NK-92 treated with Interleukin-12 subunit alpha and Interleukin-12 subunit beta, amount 100 ng/mL, for 24 hours (cell line): ENCODE data around the gene PATE4.
"Not testable (repeated sequence)": the region's sequence is repeated elsewhere in the genome, so short reads cannot be mapped to it uniquely, and the experiment has no call there.

Experiments used
- DNase-seq: peaks from one replicate; lab custom pipeline; 2025; lab: John Stamatoyannopoulos, UW

PATE4 gene

DNA sequence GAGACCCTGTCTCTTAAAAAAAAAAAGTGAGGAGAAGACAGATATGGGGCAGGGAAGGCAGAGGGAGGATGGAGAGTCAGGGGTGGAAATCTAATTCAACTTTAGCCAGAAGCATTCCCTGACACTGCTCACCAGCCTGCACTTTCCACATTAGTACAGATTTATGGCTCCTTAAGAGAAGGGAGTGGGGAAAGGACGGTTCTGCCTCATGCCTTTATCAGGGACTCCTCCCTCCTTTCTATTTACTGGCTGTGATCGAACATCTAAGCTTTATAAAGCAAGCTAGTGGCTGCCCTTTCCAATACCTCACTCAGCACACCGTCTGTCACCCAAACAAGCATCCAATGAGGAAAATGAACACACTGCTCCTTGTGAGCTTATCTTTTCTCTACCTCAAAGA, at the start of gene PATE4:
Gene PATE4, plus strand, starts transcription at position 301 of the 400 bp plus-strand sequence. Its CDS starts 44 bp downstream, at position 345.
- DNase-seq, result no peak

DNA sequence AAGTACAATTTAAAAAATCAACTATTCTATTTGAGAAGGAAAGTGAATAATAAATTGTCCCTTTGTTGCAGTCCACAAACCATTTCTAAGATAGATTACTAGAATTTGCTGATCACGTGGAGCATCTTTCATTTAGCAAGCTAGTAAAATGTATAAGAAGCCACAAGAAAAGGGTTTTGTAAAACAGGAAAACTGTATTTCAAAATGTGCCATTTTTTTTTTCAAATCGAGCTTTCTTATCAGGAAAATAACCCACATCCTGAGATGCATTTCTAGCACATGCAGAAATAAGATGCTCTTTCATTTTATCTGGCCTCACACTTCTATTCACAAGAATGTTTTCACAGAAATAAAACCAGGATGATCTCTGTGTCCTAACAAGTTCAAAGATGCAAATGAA, 48.4 kb upstream of the PATE4 start:
- no peak for DNase-seq

- no peak for DNase-seq
These were observed 45.3 kb upstream of the PATE4 start, which contains the start of gene PATE3 for GRCh38 chr11:125787827-125788226. TSS of gene PATE3 (plus strand) at chr11:125788127. CDS start at chr11:125788152, 25 bp downstream.

DNA sequence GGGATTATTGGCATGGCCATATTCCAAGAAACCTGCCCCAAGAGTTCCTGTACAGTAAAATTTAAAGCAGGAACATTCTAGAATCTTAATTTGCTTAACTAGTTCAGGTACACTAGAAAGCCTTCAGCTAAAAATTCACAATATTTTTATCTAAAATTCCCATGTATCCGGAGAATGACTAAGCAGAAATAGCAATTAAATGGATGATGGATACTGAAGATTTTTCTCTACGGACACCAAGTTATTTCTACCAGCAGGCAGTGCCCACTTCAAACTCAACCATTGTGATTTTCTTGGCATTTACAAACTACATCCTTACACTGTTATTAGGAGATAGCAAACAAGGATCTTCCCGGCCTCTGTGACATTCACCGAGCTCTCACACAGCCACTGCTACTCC, 42.3 kb upstream of the PATE4 start:
- DNase-seq, result no peak

DNA sequence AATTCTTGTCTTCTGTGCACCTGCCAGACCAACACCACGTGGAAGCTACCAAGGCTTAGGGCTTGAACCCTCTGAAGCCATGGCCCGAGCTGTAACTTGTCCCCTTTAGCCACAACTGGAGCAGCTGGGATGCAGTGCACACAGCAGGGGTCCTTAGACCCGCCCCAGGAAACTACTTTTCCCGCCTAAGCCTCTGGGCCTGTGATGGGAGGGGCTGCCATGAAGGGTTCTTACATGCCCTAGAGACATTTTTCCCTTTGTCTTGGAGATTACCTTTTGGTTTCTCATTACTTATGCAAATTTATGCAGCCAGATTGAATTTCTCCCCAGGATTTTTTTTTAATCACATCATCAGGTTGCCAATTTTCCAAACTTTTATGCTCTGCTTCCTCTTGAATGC, 35.5 kb upstream of the PATE4 start:
- no peak for DNase-seq

DNA sequence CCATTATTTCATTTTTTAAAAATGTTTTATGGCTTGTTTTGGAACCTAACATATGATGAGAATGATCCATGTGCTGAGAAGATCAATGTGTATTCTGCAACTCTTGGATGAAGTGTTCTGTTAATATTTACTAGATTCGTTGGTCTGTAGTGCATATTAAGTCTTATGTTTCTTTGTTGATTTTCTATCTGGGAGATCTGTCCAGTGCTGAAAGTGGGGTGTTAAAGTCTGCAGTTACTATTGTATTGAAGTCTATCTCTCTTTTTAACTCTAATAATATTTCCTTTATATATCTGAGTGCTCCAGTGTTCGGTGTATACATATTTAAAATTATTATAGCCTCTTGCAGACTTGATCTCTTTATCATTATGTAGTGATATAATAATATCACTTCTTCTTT, 33.3 kb upstream of the PATE4 start:
- no peak for DNase-seq

DNA sequence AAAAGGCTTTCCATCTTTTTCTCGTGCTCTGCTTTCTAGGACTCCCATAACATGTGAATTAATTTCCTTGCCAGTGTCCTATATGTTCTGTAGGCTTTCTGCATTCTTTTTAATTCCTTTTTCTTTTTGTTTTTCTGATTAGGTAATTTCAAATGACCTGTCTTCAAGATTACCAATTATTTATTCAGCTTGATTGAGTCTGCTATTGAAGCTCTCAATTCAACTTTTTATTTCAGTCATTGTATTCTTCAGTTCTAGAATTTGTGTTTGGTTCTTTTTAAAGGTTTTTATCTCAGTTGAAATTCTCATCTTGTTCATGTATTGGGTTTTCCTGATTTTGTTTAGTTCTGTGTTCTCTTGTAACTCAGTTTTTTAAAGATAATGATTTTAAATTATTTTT, 30.7 kb upstream of the PATE4 start:
- no peak for DNase-seq

- no peak for DNase-seq
These were observed 25.2 kb upstream of the PATE4 start for GRCh38 chr11:125807909-125808308.

DNA sequence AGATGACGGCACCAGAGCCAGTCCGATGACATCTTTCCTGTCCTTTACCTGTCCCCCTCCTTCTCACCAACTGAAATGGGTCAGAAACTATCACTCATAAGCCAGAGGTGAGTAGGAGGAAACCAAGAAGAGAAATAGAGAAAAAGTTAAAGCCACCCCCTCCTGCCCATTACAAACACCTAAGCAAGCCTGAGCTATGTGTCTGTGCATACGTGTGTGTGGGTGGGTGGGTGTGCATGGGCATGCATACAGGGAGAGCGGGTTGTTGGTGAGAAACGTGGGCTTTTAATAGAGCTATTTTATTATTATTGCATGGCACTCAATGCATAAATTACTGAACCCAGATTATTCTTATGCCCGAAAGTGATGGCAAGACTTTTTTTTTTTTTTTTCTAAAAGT, 2.6 kb downstream of the PATE4 start:
- DNase-seq, result no peak

DNA sequence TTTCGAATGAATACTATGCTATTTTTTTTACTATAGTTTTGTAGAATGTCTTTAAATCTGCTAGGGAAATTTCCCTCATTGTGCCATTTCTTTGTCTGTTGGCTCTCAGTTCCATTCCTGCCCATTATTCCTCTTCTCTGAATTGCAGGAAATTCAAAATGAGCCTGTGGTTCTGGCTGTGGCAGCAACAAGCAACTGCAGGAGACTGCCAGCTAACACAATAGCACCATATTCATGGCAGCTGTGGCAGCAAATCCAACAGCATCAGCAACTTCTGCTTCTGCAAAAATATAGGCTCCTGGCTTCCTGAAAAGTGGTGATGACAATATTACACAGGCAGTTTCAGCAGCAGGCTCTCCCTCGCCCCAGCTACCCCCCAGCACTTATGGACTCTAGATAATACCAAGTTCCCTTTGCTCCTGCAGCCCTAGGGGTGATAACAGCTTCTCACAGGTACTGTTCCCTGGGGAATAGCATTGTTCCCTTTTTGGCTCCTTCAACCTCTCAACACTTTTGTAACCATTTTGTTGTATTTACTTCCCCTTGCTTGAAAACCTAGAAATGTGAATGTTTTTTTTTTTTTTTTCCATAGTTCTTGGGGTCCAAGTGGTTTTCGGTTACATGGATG, 9.3 kb downstream of the PATE4 start:
- DNase-seq, result no peak

- no peak for DNase-seq
These were observed 13.1 kb downstream of the PATE4 start for GRCh38 chr11:125846188-125846587.

DNA sequence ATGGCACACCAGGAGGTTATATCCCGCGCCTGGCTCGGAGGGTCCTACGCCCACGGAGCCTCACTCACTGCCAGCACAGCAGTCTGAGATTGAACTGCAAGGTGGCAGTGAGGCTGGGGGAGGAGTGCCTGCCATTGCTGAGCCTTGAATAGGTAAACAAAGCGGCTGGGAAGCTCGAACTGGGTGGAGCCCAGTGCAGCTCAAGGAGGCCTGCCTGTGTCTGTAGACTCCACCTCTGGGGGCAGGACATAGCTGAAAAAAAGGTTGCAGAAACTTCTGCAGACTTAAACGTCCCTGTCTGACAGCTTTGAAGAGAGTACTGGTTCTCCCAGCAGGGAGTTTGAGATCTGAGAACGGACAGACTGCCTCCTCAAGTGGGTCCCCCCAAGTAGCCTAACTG, 24.6 kb downstream of the PATE4 start:
- DNase-seq, result not testable (repeated sequence)

GRCh38 chr11:125862786-125863185, 29.7 kb downstream of the PATE4 start:
- not testable (repeated sequence) for DNase-seq

DNA sequence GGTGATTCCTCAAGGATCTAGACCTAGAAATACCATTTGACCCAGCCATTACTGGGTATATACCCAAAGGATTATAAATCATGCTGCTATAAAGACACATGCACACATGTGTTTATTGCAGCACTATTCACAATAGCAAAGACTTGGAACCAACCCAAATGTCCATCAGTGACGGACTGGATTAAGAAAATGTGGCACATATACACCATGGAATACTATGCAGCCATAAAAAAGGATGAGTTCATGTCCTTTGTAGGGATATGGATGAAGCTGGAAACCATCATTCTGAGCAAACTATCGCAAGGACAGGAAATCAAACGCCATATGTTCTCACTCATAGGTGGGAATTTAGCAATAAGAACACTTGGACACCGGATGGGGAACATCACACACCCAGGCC, 32.2 kb downstream of the PATE4 start:
- DNase-seq, result not testable (repeated sequence)

GRCh38 chr11:125869521-125869920, 36.4 kb downstream of the PATE4 start:
- no peak for DNase-seq

DNA sequence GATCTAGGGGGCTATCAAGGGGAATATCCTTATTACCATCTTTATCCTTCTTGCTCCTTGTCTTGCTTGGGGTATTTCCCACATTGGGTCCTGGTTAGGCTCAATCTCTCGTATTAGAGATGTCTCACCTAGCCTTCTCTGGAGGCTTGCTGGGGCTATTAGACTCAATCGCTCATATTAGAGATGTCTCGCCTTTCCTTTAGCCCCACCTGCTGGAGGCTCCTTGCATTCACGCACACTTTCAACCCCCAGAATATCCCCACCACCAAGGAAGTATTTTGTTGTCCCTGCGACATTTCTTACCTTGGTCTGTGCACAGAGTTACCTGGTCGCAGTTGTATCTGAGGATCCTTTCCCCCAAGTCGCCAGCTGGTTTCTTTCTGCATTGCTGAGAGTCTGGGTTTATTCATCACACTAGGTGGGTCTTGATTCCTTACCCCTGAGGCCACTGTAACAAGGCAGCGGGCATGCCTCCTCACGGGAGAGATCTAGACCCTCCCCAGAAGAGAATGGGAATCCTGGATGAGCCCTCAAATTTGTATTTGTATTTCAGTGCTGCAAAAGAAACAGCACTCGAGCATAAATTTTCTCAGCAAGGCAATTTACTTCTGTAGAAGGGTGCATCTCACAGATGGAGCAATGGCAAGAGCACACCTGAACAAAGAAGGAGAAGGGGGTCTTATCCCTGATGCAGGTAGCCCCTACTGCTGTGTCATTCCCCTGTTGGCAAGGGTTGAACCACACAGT, 38.4 kb downstream of the PATE4 start:
- DNase-seq, result peak; percentile 11

DNA sequence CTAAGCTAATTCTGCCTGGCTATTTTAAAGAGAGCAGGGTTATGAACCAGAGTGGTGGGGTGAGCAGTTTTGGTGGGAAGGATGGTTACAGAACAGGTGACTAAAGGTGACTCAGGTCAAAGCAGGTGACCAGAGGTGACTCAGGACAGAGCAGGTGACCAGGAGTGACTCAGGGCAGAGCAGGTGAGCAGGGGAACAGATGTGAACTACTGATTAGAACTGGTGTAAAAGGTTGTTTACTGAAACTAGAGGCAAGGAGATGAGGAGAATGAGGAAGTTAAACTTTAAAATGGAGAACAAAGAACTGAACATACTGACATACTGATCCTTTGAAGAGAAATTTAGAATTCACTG, 39.0 kb downstream of the PATE4 start:
- DNase-seq, result no peak

- DNase-seq, result no peak
These were observed 40.9 kb downstream of the PATE4 start for GRCh38 chr11:125873881-125874555.

GRCh38 chr11:125874556-125875124, 41.5 kb downstream of the PATE4 start:
- peak; percentile 8 for DNase-seq

DNA sequence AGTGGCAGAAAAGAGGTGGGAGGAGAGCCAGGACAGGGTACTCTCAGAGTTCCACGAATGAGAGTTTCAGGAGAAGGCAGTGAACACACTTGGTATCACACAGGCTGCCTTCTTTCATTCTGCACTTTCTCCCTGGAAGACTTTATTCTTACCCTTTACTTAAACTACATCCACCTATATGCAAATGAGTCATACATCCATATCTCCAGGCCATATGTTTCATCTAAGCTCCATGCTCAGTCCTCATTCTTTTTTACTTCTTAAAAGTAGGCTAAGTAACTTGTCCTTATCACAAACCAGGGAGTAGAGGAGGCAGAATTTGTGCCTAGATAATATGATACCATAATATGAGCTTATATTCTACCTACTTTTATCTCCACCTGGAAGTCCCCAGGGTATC, 48.2 kb downstream of the PATE4 start:
- DNase-seq, result no peak

DNA sequence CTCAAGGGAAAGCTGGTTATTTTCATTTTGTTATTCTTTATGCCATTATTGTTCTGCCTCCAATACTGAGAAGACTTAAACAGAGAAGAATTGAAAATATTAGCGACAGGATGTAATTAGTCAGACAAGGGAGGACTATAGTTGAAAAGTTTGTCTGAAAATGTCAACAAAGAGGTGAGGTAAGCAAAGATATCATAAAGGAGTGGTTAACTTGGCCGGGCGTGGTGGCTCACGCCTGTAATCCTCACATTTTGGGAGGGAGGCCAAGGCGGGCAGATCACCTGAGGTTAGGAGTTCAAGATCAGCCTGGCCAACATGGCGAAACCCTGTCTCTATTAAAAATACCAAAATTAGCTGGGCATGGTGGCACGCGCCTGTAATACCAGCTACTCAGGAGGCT, 50.3 kb downstream of the PATE4 start:
- DNase-seq, result no peak

GRCh38 chr11:125886997-125887372, 53.9 kb downstream of the PATE4 start:
- DNase-seq, result no peak
